ENCODE data around the gene RDX.

RDX gene

GRCh38 chr11:110168033-110168803 lies 128.2 kb downstream of the RDX start:
- no peak overlapping the region for H4K91ac ChIP-seq (ENCODE audit: low read depth, low read length)
- H3K4ac ChIP-seq (ENCODE audit: low read depth, low read length): no peak overlapping the region
- H3K4me1 ChIP-seq (ENCODE audit: control insufficient read depth in 1 of 2, insufficient read depth in 2 of 2, low read length in 2 of 2): no peaks in the 10 kb centered on the region
- no peak for DNase-seq
- H3K36me3 ChIP-seq (ENCODE audit: control insufficient read depth in 1 of 2, insufficient read depth in 2 of 2, low read length in 2 of 2): peaks cover 14 to 26% of the 10 kb centered on the region in 2 experiments
- H4K8ac ChIP-seq (ENCODE audit: low read depth, low read length): no peak overlapping the region
- no CpG with 5 or more reads among the region's 5 CpGs for WGBS (ENCODE audit: extremely low coverage, insufficient coverage, insufficient read length)
- H4K12ac ChIP-seq (ENCODE audit: low read depth, low read length): no peak overlapping the region
- no peak overlapping the region for H3K23ac ChIP-seq (ENCODE audit: low read length)
- no peak overlapping the region for H3K4me2 ChIP-seq (ENCODE audit: low read length)
- no peaks in the 10 kb centered on the region for H3K79me2 ChIP-seq (ENCODE audit: control insufficient read depth, insufficient read depth, low read length, poor library complexity)
- no peak overlapping the region for H2BK120ac ChIP-seq (ENCODE audit: insufficient read depth, low read length, poor library complexity)
- H3K18ac ChIP-seq (ENCODE audit: low read length): no peak overlapping the region
- H2AFZ ChIP-seq (ENCODE audit: insufficient read depth, low read length, poor library complexity): no peak overlapping the region
- H3K27ac ChIP-seq (ENCODE audit: low read depth, low read length): no peak overlapping the region
- H2BK12ac ChIP-seq (ENCODE audit: low read length): no peak overlapping the region
- no peaks in the 10 kb centered on the region for H3K9me3 ChIP-seq (ENCODE audit: insufficient read depth, low read depth, low read length)
- no peak overlapping the region for H3K14ac ChIP-seq (ENCODE audit: low read length)
- H3K4me3 ChIP-seq (ENCODE audit: low read depth, low read length): no peak overlapping the region
- H2BK5ac ChIP-seq (ENCODE audit: low read depth, low read length, poor library complexity): no peak overlapping the region
- H3K9ac ChIP-seq (ENCODE audit: low read length): no peak overlapping the region
- no peaks in the 10 kb centered on the region for H3K79me1 ChIP-seq (ENCODE audit: low read length)
- H3K27me3 ChIP-seq (ENCODE audit: insufficient read depth, low read length): no peaks in the 10 kb centered on the region
- H2AK5ac ChIP-seq (ENCODE audit: low read length): no peak overlapping the region

GRCh38 chr11:110165039-110165925 lies 131.1 kb downstream of the RDX start:
- Histone ChIP-seq H2AFZ (ENCODE audit: insufficient read depth, low read length, poor library complexity) (no peak overlapping the region), H3K36me3 (ENCODE audit: control insufficient read depth in 1 of 2, insufficient read depth in 2 of 2, low read length in 2 of 2) (peaks cover 20 to 33% of the 10 kb centered on the region in 2 experiments), H3K23ac (ENCODE audit: low read length) (no peak overlapping the region), H4K91ac (ENCODE audit: low read depth, low read length) (no peak overlapping the region), H4K8ac (ENCODE audit: low read depth, low read length) (no peak overlapping the region), H3K27me3 (ENCODE audit: insufficient read depth, low read length) (no peaks in the 10 kb centered on the region), H4K12ac (ENCODE audit: low read depth, low read length) (no peak overlapping the region), H2AK5ac (ENCODE audit: low read length) (no peak overlapping the region), H3K18ac (ENCODE audit: low read length) (no peak overlapping the region), H2BK120ac (ENCODE audit: insufficient read depth, low read length, poor library complexity) (no peak overlapping the region), H3K4me3 (ENCODE audit: low read depth, low read length) (no peak overlapping the region), H3K9ac (ENCODE audit: low read length) (no peak overlapping the region), H3K9me3 (ENCODE audit: insufficient read depth, low read depth, low read length) (no peaks in the 10 kb centered on the region), H3K79me2 (ENCODE audit: control insufficient read depth, insufficient read depth, low read length, poor library complexity) (no peaks in the 10 kb centered on the region), H2BK12ac (ENCODE audit: low read length) (no peak overlapping the region), H3K4me1 (ENCODE audit: control insufficient read depth in 1 of 2, insufficient read depth in 2 of 2, low read length in 2 of 2) (no peaks in the 10 kb centered on the region), H3K79me1 (ENCODE audit: low read length) (no peaks in the 10 kb centered on the region), H2BK5ac (ENCODE audit: low read depth, low read length, poor library complexity) (no peak overlapping the region), H3K14ac (ENCODE audit: low read length) (no peak overlapping the region), H3K4ac (ENCODE audit: low read depth, low read length) (no peak overlapping the region), H3K27ac (ENCODE audit: low read depth, low read length) (no peak overlapping the region), H3K4me2 (ENCODE audit: low read length) (no peak overlapping the region)
- DNase-seq: peak in 1 of 2 donors; percentile 17
- WGBS (ENCODE audit: extremely low coverage, insufficient coverage, insufficient read length): no CpG with 5 or more reads among the region's 28 CpGs

- Histone ChIP-seq H2BK12ac (ENCODE audit: low read length) (no peak overlapping the region), H3K27ac (ENCODE audit: low read depth, low read length) (no peak overlapping the region), H4K91ac (ENCODE audit: low read depth, low read length) (no peak overlapping the region), H3K4me2 (ENCODE audit: low read length) (no peak overlapping the region), H2AK5ac (ENCODE audit: low read length) (no peak overlapping the region), H3K14ac (ENCODE audit: low read length) (no peak overlapping the region), H3K36me3 (ENCODE audit: control insufficient read depth in 1 of 2, insufficient read depth in 2 of 2, low read length in 2 of 2) (peaks cover 26 to 42% of the 10 kb centered on the region in 2 experiments), H3K79me2 (ENCODE audit: control insufficient read depth, insufficient read depth, low read length, poor library complexity) (no peaks in the 10 kb centered on the region), H3K4me1 (ENCODE audit: control insufficient read depth in 1 of 2, insufficient read depth in 2 of 2, low read length in 2 of 2) (no peaks in the 10 kb centered on the region), H3K9ac (ENCODE audit: low read length) (no peak overlapping the region), H3K23ac (ENCODE audit: low read length) (no peak overlapping the region), H3K18ac (ENCODE audit: low read length) (no peak overlapping the region), H3K79me1 (ENCODE audit: low read length) (no peaks in the 10 kb centered on the region), H3K4me3 (ENCODE audit: low read depth, low read length) (no peak overlapping the region), H4K12ac (ENCODE audit: low read depth, low read length) (no peak overlapping the region), H3K9me3 (ENCODE audit: insufficient read depth, low read depth, low read length) (peaks cover 1% of the 10 kb centered on the region), H4K8ac (ENCODE audit: low read depth, low read length) (no peak overlapping the region), H2AFZ (ENCODE audit: insufficient read depth, low read length, poor library complexity) (no peak overlapping the region), H2BK120ac (ENCODE audit: insufficient read depth, low read length, poor library complexity) (no peak overlapping the region), H3K27me3 (ENCODE audit: insufficient read depth, low read length) (no peaks in the 10 kb centered on the region), H3K4ac (ENCODE audit: low read depth, low read length) (no peak overlapping the region), H2BK5ac (ENCODE audit: low read depth, low read length, poor library complexity) (no peak overlapping the region)
- peak in 1 of 2 donors; percentile 87 for DNase-seq
Observed at GRCh38 chr11:110162216-110162615, 134.2 kb downstream of the RDX start.

- H3K4me2 ChIP-seq (ENCODE audit: low read length): no peak overlapping the region
- no peak overlapping the region for H2AFZ ChIP-seq (ENCODE audit: insufficient read depth, low read length, poor library complexity)
- H3K4me3 ChIP-seq (ENCODE audit: low read depth, low read length): no peak overlapping the region
- H3K27ac ChIP-seq (ENCODE audit: low read depth, low read length): no peak overlapping the region
- no peak overlapping the region for H3K23ac ChIP-seq (ENCODE audit: low read length)
- no peak overlapping the region for H2AK5ac ChIP-seq (ENCODE audit: low read length)
- no peak overlapping the region for H2BK12ac ChIP-seq (ENCODE audit: low read length)
- H3K4me1 ChIP-seq (ENCODE audit: control insufficient read depth in 1 of 2, insufficient read depth in 2 of 2, low read length in 2 of 2): no peaks in the 10 kb centered on the region
- H4K91ac ChIP-seq (ENCODE audit: low read depth, low read length): no peak overlapping the region
- peak; percentile 86 to 92 for DNase-seq
- H4K12ac ChIP-seq (ENCODE audit: low read depth, low read length): no peak overlapping the region
- no peak overlapping the region for H4K8ac ChIP-seq (ENCODE audit: low read depth, low read length)
- H2BK120ac ChIP-seq (ENCODE audit: insufficient read depth, low read length, poor library complexity): no peak overlapping the region
- no peak overlapping the region for H3K4ac ChIP-seq (ENCODE audit: low read depth, low read length)
- H3K79me2 ChIP-seq (ENCODE audit: control insufficient read depth, insufficient read depth, low read length, poor library complexity): no peaks in the 10 kb centered on the region
- no peak overlapping the region for H3K18ac ChIP-seq (ENCODE audit: low read length)
- WGBS (ENCODE audit: extremely low coverage, insufficient coverage, insufficient read length): no CpG with 5 or more reads among the region's 9 CpGs
- no peak overlapping the region for H2BK5ac ChIP-seq (ENCODE audit: low read depth, low read length, poor library complexity)
- no peaks in the 10 kb centered on the region for H3K27me3 ChIP-seq (ENCODE audit: insufficient read depth, low read length)
- no peak overlapping the region for H3K14ac ChIP-seq (ENCODE audit: low read length)
- no peak overlapping the region for H3K9ac ChIP-seq (ENCODE audit: low read length)
- H3K9me3 ChIP-seq (ENCODE audit: insufficient read depth, low read depth, low read length): peaks cover 1% of the 10 kb centered on the region
- no peaks in the 10 kb centered on the region for H3K79me1 ChIP-seq (ENCODE audit: low read length)
- peaks cover 26 to 40% of the 10 kb centered on the region in 2 experiments for H3K36me3 ChIP-seq (ENCODE audit: control insufficient read depth in 1 of 2, insufficient read depth in 2 of 2, low read length in 2 of 2)
Observed at GRCh38 chr11:110161061-110161460, 135.4 kb downstream of the RDX start.
